DND-41 (cell line): Measurements from ENCODE around the gene SLC6A19.

Experiments used
- EZH2 ChIP-seq: IDR thresholded peaks from 3 replicates; pipeline ENCODE4 v1.6.1; 2012; ENCODE audit warnings: borderline replicate concordance, low read depth, mild to moderate bottlenecking, moderate library complexity, low read length, inconsistent platforms; ENCODE audit not compliant: severe bottlenecking
- TF ChIP-seq, protein P1 (sequence below): IDR thresholded peaks from 2 replicates; pipeline ENCODE4 v1.5.1; 2012; ENCODE audit warnings: borderline replicate concordance, low read length, moderate library complexity, mild to moderate bottlenecking; ENCODE audit not compliant: poor library complexity, severe bottlenecking; ENCODE audit errors: extremely low read depth

DNA sequence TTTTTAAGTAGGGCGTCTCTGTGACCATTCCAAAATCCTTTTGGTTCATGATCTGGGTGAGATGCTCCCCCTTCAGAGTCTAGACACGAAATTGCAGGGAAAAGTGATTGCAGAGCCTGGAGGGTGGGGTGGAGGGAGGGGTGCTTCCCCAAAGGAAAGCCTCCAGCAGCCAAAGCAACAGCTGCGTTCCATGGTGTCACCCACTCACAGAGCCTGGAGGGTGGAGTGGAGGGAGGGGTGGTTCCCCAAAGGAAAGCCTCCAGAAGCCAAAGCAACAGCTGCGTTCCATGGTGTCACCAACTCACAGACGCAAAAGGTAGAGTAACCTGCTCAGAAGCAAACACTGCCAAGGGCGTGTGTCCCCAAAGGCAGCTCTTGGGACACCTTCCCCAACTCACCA lies 46.4 kb downstream of the SLC6A19 start:
- TF ChIP-seq, protein P1, sequence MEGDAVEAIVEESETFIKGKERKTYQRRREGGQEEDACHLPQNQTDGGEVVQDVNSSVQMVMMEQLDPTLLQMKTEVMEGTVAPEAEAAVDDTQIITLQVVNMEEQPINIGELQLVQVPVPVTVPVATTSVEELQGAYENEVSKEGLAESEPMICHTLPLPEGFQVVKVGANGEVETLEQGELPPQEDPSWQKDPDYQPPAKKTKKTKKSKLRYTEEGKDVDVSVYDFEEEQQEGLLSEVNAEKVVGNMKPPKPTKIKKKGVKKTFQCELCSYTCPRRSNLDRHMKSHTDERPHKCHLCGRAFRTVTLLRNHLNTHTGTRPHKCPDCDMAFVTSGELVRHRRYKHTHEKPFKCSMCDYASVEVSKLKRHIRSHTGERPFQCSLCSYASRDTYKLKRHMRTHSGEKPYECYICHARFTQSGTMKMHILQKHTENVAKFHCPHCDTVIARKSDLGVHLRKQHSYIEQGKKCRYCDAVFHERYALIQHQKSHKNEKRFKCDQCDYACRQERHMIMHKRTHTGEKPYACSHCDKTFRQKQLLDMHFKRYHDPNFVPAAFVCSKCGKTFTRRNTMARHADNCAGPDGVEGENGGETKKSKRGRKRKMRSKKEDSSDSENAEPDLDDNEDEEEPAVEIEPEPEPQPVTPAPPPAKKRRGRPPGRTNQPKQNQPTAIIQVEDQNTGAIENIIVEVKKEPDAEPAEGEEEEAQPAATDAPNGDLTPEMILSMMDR: no peak
- TF ChIP-seq EZH2: no peak
